T-helper 2 cell treated with Interferon-gamma antibody and Interleukin-4, amounts not matched to agents 100 ng/mL and 5 ng/mL, for 36 hours (primary cell): ENCODE measurements around the gene ISL2. TPM values are rescaled to one million over a fixed set of nuclear protein-coding genes. Genes with fewer than 3 reads are reported as not detected.

Experiments
- intact Hi-C: fragments of 100-400 bp; cut with micrococcal nuclease; formaldehyde crosslinking; loops from one replicate; pipeline ENCODE4 v1.15.1; 2023
- total RNA-seq: library from RNA; stranded (reverse); gene quantifications from 2 replicates; pipeline ENCODE4 v1.2.3, GENCODE V29; 2022

The ISL2 gene
- total RNA-seq, 1 donor from 2014 or later: 1.1 TPM

GRCh38 chr15:76327191-76328105 is 9.1 kb upstream of the ISL2 start:
- intact Hi-C loops: no loop called here

GRCh38 chr15:76328106-76328696 is 8.4 kb upstream of the ISL2 start:
- intact Hi-C loops: no loop called here

GRCh38 chr15:76328958-76329357 is 7.6 kb upstream of the ISL2 start:
- intact Hi-C loops: no loop called here

- intact Hi-C loops: loop anchor here (10.0 kb wide), 1 partner anchor 485 kb away; the partner anchor contains the start of gene UBE2Q2
Measured at GRCh38 chr15:76330080-76330680, 6.4 kb upstream of the ISL2 start.

GRCh38 chr15:76332796-76333195 is 3.8 kb upstream of the ISL2 start:
- intact Hi-C loops: loop anchor here (10.0 kb wide), 1 partner anchor 488 kb away; the partner anchor contains the start of gene UBE2Q2

- intact Hi-C loops: loop anchor here (10.0 kb wide), 1 partner anchor 489 kb away; the partner anchor contains the start of gene UBE2Q2
Measured at GRCh38 chr15:76333309-76333708, 3.3 kb upstream of the ISL2 start.

GRCh38 chr15:76333720-76334437 is 2.7 kb upstream of the ISL2 start:
- intact Hi-C loops: loop anchor here (10.0 kb wide), 1 partner anchor 489 kb away; the partner anchor contains the start of gene UBE2Q2

- intact Hi-C loops: loop anchor here (5.0 to 10.0 kb wide), 2 partner anchors 97 to 490 kb away; partner anchors contain the start of gene UBE2Q2
Measured at GRCh38 chr15:76334438-76335306, 1.9 kb upstream of the ISL2 start.

- intact Hi-C loops: loop anchor here (2.0 to 10.0 kb wide), 3 partner anchors 25 to 491 kb away; partner anchors contain the start of genes ETFA and UBE2Q2
Measured at GRCh38 chr15:76335307-76336253, 993 bp upstream of the ISL2 start.

GRCh38 chr15:76337059-76337695 is 604 bp downstream of the ISL2 start:
- intact Hi-C loops: loop anchor here (2.0 to 10.0 kb wide), 3 partner anchors 26 to 492 kb away; partner anchors contain the start of genes ETFA and UBE2Q2

GRCh38 chr15:76337696-76338485 is 1.3 kb downstream of the ISL2 start:
- intact Hi-C loops: loop anchor here (2.0 to 10.0 kb wide), 3 partner anchors 27 to 493 kb away; partner anchors contain the start of genes ETFA and UBE2Q2

GRCh38 chr15:76338486-76339304 is 2.1 kb downstream of the ISL2 start:
- intact Hi-C loops: loop anchor here (5.0 to 10.0 kb wide), 2 partner anchors 101 to 494 kb away; partner anchors contain the start of gene UBE2Q2

GRCh38 chr15:76339305-76340197 is 3.0 kb downstream of the ISL2 start:
- intact Hi-C loops: loop anchor here (5.0 to 10.0 kb wide), 2 partner anchors 102 to 495 kb away; partner anchors contain the start of gene UBE2Q2

- intact Hi-C loops: no loop called here
Measured at GRCh38 chr15:76340198-76340802, 3.7 kb downstream of the ISL2 start.
